GM21381 (cell line): ENCODE data around the gene TP53I3.
"Not testable (repeated sequence)": the region's sequence is repeated elsewhere in the genome, so short reads cannot be mapped to it uniquely, and the experiment has no call there.

Experiments
- ATAC-seq: cut with Tn5 transposase; IDR thresholded peaks from one replicate; pipeline ENCODE4 v1.9.1; 2021; ENCODE audit warnings: mild to moderate bottlenecking, moderate library complexity; ENCODE audit not compliant: unreplicated experiment

Gene TP53I3

GRCh38 chr2:24055750-24056149 lies 28.9 kb downstream of the TP53I3 start:
- ATAC-seq: no peak

- no peak for ATAC-seq
These were observed 30.1 kb downstream of the TP53I3 start for GRCh38 chr2:24054366-24055010.

- no peak for ATAC-seq
These were observed 31.7 kb downstream of the TP53I3 start for GRCh38 chr2:24052951-24053350.

- ATAC-seq: no peak
These were observed 32.8 kb downstream of the TP53I3 start for GRCh38 chr2:24051833-24052232.

- ATAC-seq: no peak
These were observed 34.3 kb downstream of the TP53I3 start for GRCh38 chr2:24050041-24050979.

- ATAC-seq: no peak
These were observed 35.1 kb downstream of the TP53I3 start, which contains the start of gene FKBP1B for GRCh38 chr2:24049485-24050021. Gene FKBP1B, plus strand, starts transcription at chr2:24049741. Its CDS starts 109 bp downstream, at chr2:24049850.

- ATAC-seq: no peak
These were observed 35.7 kb downstream of the TP53I3 start for GRCh38 chr2:24048769-24049484.

GRCh38 chr2:24047703-24048033 lies 37.0 kb downstream of the TP53I3 start:
- ATAC-seq: no peak

GRCh38 chr2:24046930-24047702 lies 37.5 kb downstream of the TP53I3 start, which contains the start of gene WDCP:
Gene WDCP, minus strand, starts transcription at chr2:24047391. Its CDS starts 7,897 bp downstream, at chr2:24039494.
- peak; percentile 97 for ATAC-seq

- no peak for ATAC-seq
These were observed 38.1 kb downstream of the TP53I3 start for GRCh38 chr2:24046599-24046929.

- no peak for ATAC-seq
These were observed 38.8 kb downstream of the TP53I3 start for GRCh38 chr2:24045511-24046508.

GRCh38 chr2:24043133-24043532 lies 41.5 kb downstream of the TP53I3 start:
- ATAC-seq: not testable (repeated sequence)

- no peak for ATAC-seq
These were observed 44.1 kb downstream of the TP53I3 start for GRCh38 chr2:24040511-24040910.

- ATAC-seq: no peak
These were observed 45.7 kb downstream of the TP53I3 start for GRCh38 chr2:24038786-24039499.
